Measurements from ENCODE around the gene UVSSA.
"Not testable (repeated sequence)": the region's sequence is repeated elsewhere in the genome, so short reads cannot be mapped to it uniquely, and the experiment has no call there.

Gene UVSSA

DNA sequence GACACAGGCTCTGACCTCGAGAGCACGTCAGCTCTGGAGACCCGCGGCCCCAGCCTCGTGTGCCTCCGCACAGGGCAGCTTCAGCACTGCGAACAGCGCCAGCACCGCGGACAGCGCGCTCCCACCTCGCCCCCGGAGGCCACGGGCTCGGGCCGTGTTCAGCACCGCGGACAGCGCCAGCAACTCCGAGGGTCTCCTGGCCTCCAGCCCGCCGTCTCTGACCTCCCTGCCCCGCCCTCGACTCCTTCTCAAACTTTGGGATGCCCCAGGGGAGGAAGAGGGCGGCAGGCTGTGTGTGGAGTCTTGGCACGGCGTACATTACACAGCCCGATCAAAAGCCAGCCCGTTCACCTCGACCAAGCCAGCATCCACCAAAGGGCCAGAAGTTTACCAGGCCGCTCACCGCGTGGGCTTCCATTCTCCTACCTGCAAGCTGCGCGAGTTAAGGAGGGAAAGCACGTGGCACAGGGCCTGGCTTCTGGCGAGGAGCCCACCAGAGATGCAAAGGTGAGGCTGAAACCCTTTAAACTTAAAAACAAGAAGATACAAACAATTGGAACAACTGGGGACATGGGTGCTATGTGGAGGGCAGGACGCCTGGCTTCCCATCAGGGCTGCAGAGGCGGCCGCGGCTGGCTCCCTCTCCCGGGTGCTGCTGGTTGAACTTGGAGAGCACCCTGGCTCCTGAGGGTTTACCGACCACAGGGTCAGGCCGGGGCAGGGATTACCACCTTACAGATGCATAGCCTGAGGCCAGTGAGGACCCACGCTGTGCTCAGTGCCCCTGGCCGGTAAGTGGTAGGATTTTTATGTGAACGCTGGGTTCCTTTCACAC is 63.7 kb downstream of the UVSSA start:
- DNase-seq = no peak

DNA sequence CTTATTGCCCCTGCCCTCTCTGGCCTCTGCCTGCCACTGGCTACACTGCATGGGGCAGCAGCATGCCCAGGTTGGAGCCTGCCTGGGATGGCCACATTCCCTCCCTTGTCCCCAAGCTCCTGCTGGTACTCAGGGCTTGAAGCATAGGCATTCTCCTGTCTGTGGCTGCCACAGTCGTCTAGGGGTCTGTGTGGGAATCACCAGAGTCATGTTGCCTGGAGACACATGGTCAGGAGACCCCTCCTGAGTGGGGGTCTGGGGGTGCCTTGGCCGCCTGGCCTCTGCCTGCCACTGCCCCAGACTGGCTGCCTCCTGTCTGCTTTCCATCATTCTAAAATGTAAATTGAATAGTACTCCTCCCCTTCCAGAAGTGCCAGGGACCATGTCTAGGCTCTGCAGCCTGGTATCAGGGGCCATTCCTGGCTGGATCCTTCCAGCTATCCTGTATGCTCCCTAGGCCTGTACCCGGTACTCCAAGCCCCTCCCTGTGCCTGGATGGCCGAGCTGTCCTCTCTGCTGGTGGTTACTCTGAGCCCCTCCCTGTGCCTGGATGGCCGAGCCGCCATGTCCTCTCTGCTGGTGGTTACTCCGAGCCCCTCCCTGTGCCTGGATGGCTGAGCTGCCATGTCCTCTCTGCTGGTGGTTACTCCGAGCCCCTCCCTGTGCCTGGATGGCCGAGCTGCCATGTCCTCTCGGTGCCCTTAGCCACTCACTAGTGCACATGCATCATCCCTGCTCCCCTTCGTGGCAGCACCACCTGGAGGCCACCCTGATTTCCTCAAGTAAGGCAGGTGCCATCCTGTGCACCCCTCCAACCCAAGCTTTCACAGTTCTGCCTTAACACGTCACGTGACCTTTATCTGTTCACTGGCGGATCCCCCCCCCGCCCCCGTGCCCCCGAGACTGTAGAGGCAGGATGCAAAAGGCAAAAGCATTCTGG is 64.7 kb downstream of the UVSSA start:
- DNase-seq = no peak

DNA sequence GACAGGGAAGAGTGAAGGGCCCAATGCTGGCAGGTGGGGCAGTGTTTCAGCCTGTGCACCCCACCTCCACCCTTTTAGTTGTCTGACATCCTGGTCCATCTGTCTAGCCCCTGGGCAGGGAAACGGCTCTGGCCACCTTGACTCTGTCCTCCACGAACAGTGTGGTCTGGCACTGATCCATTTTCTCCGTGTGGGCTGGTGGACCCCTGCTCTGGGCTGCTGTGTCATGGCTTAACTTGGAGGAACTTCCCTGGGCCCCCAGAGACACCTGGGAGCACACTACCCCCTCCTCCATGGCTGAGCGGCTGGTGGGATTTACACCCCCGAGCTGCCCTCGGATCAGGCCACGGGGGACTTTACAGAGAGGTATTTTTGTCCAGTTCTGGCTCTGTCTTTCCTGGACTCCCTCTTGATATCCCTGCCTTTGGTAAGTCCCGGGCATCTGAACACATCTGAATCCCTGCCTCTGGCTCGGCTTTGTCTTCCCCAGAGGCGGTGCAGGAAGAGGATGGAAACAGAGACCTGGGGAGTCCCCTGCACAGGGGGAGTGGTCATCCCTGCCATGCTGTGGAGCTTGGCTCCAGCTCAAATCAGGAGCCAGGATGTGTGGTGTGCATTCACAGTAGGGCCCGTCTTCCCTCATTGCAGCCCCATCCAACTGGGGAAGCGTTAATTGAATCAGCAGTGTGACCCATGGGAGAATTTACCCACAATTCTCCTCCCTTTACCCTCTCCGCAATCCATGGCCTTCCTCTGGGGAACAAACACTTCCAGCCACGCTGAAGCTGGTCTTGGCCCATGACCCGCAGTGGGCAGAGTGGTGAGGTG is 65.6 kb downstream of the UVSSA start:
- DNase-seq = no peak

DNA sequence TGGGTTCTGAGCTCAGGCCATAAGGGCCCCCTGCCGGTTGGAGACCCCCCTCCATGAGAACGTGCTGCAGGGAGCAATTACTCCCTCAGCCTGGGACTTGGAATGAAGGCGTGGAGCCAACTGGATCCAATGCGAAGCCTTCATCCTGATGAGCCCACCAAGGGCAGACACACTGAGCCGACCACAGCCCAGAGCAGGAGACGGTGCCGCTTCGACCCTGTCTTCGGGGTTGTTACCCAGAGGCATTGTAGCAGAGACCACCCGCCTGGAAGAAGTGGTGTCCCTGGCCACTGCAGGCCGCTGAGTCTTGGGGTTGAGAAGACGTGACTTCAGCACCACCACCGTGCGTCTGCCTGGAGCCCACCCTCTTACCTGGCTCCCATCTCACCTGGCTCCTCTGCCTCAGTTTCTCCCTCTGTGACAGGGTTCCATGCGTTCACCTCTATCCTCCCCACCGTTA is 66.2 kb downstream of the UVSSA start:
- no peak for DNase-seq

DNA sequence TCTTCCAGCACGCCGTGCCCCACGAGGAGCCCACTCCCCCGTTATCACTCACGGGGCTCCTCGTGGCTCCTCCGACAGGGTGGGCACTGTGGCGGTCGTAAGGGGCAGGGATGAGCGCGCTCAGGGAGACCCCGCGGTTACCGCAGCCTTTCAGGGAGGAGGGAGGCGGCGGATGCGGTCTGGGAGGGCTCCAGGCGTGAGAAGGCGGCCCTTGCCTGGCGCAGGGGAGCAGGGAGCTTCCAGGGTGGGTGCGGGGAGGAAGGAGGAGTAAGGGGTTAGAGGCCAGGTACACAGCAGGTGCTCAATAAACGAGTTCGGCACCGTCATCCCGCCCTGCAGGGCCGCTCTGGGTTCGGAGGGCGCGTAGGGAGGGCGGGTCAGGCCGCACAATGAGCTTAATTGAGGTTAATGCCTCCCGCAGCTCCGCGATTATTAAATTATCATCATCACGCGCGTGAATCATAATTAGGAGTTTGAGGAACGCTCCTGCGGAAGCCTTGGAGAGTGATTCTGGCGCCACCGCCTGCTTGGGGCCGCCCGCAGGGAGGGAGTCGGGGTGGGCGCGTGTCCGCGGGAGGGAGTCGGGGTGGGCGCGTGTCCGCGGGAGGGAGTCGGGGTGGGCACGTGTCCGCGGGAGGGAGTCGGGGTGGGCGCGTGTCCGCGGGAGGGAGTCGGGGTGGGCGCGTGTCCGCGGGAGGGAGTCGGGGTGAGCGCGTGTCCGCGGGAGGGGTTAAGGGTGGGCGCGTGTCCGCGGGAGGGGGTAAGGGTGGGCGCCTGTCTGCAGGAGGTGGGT is 66.9 kb downstream of the UVSSA start:
- no peak for DNase-seq

DNA sequence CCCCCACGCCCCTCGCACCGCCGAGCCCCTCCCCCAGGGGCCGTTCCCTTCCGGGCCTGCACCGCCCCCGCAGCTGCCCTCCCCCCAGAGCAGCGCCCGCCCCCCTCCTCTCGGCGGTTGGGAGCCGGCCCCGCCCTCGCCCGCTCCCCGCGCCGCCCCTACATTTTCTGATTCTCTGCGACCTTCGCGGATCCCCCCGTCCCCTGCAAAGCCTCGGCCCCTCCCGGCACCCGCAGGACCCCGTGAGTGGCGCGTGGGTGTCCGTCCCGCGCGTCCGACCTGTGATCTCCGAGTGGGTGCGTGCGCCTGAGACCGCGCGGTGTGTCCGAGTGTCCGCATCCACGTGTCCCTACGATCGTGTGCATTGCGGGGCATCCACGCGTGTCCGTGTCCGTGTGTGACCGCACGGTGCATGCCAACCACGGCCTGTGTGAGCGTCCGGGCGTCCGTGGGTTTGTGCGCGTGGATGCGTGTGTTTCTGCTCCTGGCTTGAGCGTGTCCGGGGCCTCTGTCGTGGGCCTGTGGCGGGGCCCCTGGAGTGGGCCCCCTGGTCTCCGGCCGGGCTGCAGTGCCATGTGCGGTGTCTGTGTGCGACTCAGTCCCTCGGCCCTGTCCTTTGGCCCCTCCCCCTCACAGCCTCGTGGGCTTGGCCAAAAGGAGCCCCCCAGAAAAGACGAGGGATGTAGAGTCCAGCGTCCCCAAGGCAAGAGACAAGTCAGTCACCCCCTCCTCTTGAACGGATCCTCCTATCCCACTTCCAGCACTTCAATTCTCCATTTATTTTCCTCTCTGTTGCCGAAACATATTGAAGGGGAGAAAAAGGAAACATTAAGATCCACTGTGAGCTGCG is 68.0 kb downstream of the UVSSA start:
- DNase-seq = no peak

DNA sequence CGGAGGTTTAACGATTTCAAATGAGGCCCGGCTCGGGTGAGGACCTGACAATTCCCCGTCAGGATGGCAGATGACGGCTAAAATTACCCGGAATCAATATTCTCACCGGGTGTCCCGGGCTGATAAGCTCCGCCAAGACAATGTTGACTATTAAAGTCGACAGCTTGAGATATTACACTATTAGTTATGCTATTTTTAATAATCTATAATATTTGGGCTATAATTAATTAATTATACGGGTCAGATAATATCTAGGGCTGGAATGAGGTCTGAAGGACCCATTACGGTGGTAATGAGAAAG is 68.6 kb downstream of the UVSSA start:
- DNase-seq = no peak

DNA sequence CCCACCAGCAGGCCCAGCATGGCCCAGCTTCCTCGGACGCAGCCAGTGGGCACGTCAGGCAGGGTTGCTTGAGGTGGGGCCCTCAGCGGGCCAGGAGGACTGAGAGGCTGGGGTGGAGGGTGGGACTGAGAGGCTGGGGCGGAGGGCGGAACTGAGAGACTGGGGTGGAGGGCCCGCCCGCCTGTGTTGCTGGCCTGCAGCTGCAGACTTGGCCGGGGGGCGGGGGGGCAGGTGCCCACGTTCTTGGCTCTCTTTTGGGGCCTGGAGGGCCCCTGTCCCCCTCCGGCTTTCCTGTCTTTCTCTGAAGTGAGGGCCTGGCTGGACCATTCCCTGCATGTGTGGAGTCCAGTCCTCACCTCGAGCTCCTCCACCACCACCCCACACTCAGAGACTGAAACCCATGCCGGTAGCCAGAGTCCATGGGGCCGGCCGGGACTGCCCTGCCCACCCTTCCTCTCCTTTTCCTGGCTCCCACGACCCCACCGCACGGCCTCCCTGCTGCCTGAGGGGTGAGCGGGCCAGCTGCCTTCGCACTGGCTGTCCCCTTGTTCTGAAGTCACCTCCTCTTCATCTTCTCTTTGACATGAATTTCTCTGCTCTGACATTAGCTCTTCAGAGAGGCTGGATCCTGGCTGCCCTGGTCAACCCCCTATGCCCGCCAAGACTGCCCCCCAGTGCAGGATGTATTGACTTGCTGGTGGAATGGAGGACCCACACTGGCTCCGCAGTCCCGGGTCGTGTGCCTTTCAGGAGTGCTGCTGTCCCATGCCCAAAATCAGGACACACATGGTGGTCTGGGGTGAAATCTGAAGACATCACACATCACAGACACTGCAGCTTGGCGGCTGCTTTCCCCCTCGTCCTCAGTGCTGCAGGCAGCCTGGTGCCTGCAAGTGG is 69.3 kb downstream of the UVSSA start:
- DNase-seq = no peak

DNA sequence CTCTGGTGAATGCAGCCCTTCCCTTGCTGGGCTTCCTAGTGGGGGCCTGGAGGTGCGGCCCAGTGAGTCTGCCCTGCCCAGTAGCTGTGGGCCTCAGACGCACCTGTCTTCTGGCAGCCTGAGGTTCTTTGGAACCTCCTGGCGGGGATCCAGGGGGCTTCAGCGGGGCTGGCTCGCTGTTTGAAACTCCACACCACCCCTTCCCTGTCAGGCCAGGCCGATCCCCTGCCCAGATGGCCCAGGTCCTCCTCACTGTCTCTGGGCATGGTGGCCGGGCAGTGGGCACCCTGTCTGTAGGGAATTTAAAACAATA is 69.9 kb downstream of the UVSSA start:
- no peak for DNase-seq

DNA sequence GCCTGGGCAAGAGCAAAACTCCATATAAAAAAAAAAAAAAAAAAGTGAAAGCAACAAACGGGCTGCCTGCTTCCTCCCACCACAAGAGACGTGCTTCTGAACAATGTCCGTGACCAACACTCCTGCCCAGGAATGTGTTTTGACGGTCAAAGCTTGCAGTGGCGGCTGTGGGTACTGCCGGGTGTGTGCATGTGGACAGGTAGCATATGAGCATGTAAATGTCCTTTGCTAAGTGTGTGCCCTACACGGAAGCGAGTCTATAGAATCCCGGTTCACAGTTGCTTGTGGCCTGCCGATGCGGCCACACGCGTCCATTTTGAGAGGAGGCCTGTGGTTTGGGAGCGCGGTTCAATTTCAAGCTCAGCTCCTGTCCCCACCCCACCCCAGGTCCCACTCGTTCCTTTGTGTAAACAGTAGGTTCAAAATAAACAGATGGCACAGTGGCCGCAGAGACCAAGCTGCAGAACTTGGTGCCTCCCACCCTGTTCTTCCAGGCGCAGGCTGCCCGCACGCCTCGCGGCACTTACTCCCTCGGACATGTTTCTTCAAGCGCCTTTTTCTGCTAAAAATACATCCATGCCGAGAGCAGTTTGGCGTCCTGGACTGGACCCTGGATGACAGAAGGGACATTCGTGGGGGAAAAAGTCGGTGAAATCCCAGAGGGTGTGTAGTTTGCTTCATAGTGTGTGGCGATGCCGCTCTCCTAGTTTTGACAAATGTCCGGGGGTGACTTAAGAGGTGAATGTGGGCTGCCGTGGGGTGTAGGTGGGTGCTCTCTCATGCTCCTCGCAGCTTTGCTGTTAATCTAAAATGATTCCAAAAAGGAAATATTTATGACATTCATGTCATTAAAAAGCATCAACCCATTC is 70.7 kb downstream of the UVSSA start:
- DNase-seq = no peak

DNA sequence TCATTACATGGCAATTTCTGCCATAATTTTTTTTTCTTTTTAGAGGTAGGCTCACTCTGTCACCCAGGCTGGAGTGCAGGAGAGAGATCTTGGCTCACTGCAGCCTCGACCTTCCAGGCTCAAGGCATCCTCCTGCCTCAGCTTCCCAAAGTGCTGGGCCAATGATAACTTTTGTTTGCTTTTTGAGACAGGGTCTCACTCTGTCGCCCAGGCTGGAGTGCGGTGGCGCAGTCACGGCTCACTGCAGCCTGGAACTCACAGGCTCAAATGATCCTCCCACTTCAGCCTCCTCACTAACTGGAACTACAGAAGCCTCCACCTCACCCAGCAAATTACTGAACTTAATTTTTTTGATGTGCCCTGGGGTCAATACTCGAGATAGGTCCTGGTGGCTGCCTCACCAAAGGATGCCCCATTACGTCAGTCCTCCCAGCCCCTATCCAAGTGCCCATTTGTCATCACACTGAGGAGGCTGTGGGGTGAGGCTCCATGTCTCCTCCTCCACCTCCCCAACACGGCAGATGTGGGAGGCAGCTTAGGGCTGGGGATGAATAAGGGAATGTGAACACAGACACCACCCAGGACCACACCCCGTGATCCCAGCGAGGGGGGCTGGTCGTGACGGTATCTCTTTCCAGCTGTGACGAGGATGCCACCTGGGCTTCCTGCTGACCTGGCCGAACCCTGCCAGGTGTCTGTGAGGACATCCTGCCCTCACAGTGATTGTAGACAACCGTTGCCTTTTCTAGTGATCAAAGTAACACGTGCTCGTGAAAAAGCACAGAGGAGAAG is 71.7 kb downstream of the UVSSA start:
- DNase-seq = no peak

DNA sequence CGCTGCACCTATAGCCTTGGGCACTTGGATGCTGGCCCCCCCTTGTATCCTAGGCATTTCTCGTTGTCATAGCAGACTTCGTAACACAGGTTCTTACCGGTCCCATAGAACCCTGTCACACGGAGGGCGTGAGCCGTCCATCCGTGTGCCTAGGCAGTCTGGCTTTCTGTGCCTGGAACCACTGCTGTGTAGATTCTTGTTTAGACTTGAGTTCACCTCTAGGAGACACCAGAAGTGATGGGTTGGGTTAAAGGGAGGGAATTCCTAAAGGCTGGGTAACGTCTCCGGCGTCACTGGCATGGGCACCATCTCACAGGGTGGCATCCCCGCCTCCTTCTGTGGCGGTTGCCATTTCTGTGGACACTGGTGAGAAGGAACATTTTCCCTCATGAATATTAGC is 72.7 kb downstream of the UVSSA start:
- DNase-seq = no peak

DNA sequence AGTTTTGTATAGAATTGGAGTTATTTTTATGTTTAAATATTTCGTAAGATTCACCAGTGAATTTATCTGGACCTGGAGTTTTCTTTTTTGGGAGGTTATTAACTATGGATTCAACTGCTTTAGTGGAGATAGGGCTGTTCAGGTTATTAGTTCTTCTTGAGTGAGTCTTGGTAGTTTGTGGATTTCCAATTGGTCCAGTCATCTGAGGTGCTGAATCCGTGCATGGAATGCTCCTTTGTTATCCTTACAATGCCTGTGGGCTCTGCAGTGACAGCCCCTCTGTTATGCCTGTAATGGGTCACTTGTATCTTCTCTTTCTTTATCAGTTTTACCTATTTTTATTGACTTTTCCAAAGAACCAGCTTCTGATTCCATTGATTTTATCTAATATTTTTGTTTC is 74.6 kb downstream of the UVSSA start:
- DNase-seq = no peak

DNA sequence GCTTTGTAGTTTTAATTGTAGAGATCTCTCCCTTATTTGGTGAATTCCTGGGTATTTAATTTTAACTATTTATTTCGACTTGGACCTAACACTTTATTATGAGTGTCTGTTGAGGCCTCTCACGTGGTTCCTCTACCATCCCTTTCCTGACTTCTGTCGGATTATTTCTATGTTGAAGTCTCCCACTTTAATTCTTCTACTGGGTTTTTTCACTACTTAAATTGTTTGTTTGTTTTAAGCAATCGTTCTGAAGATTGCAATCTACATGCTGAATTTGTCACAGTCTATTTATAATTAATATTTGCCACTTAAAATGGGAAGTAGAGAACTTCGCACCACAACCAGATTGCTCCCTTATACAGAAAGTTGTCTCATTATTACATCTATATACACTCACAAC is 80.0 kb downstream of the UVSSA start:
- DNase-seq = no peak

DNA sequence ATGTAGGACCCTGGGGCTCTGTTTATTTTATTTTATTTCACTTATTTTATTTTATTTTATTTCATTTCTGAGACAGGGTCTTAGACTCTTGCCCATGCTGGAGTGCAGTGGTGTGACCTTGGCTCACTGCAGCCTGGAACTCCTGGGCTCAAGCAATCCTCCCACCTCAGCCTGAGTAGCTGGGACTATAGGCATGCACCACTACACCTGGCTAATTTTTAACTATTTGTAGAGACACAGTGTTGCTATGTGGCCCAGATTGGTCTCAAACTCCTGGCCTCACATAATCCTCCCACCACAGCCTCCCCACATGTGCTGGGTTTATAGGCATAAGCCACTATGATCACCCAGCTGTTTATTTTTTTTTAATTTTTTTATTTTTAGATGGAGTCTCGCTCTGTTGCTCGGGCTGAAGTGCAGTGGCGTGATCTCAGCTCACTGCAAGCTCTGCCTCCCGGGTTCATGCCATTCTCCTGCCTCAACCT is 96.7 kb downstream of the UVSSA start:
- DNase-seq = not testable (repeated sequence)

Measured in HCEC 1CT (cell line).